GM12891 (cell line): Measurements from ENCODE around the gene MBD5.

Source experiments
- POLR2A ChIP-seq: IDR thresholded peaks from 2 replicates; pipeline ENCODE4 v1.6.1; 2011; ENCODE audit warnings: low read depth, low read length, control low read depth
- POLR2AphosphoS5 ChIP-seq: IDR thresholded peaks from 2 replicates; pipeline ENCODE4 v1.6.1; 2011; ENCODE audit warnings: low read depth, low read length, control low read depth
- TAF1 ChIP-seq: IDR thresholded peaks from 2 replicates; pipeline ENCODE4 v1.6.1; 2011; ENCODE audit warnings: low read depth, low read length, control low read depth

DNA sequence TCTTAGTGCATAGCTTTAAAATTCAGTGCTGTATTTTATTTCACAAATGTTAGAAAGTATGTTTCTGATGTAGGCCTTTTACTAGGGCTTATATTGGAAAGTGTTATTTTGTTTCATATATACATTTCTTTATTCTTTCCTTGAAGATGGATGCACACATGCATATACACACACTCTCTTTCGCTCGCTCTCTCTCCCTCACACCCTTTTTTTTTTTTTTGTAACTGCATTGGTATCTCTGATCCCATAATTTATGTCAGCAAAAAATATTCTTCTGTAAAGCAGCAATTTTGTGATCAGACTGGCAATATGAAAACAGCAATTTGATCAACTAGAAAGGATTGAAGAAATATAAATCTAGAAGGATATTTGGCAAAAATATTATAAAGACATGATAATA lies 2.0 kb downstream of the MBD5 start:
- TF ChIP-seq POLR2AphosphoS5 (no peak), TAF1 (no peak), POLR2A (no peak)
